GM18517 (cell line): Measurements from ENCODE around the gene INTS7.

Experiments
- ATAC-seq: cut with Tn5 transposase; IDR thresholded peaks from one replicate; pipeline ENCODE4 v1.9.1; 2021; ENCODE audit warnings: mild to moderate bottlenecking, moderate library complexity; ENCODE audit not compliant: unreplicated experiment

Gene INTS7, protein sequence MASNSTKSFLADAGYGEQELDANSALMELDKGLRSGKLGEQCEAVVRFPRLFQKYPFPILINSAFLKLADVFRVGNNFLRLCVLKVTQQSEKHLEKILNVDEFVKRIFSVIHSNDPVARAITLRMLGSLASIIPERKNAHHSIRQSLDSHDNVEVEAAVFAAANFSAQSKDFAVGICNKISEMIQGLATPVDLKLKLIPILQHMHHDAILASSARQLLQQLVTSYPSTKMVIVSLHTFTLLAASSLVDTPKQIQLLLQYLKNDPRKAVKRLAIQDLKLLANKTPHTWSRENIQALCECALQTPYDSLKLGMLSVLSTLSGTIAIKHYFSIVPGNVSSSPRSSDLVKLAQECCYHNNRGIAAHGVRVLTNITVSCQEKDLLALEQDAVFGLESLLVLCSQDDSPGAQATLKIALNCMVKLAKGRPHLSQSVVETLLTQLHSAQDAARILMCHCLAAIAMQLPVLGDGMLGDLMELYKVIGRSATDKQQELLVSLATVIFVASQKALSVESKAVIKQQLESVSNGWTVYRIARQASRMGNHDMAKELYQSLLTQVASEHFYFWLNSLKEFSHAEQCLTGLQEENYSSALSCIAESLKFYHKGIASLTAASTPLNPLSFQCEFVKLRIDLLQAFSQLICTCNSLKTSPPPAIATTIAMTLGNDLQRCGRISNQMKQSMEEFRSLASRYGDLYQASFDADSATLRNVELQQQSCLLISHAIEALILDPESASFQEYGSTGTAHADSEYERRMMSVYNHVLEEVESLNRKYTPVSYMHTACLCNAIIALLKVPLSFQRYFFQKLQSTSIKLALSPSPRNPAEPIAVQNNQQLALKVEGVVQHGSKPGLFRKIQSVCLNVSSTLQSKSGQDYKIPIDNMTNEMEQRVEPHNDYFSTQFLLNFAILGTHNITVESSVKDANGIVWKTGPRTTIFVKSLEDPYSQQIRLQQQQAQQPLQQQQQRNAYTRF

GRCh38 chr1:212035123-212035834, at the start of gene INTS7, which contains the start of gene DTL:
INTS7 (minus strand) TSS chr1:212035557; CDS start chr1:212035437, 120 bp downstream.
DTL (plus strand) TSS chr1:212035748; CDS start chr1:212035891, 143 bp downstream.
- peak; percentile 74 for ATAC-seq

- ATAC-seq: no peak
Measured at GRCh38 chr1:212082765-212083406, 47.5 kb upstream of the INTS7 start.

DNA sequence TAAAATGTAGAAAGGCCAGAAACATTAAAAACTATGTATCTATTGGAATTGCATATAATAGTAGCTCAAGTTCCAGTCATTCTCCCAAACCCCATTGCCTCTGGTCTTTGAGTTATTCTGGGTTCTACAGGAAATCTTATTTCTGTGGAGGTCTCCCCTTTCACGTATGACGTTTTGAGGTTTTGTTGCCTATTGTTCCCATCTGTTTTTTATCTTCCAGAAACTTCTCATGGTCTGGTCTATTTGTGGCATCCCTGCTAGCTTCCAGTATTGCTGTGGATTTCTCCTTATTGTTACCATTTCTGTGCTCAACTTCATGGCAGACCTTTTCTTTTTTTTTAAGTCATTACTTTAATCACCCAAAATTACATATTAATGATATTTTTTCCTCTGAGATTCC, 43.5 kb upstream of the INTS7 start:
- no peak for ATAC-seq

- ATAC-seq: no peak
Measured at GRCh38 chr1:212077028-212077427, 41.7 kb upstream of the INTS7 start.

DNA sequence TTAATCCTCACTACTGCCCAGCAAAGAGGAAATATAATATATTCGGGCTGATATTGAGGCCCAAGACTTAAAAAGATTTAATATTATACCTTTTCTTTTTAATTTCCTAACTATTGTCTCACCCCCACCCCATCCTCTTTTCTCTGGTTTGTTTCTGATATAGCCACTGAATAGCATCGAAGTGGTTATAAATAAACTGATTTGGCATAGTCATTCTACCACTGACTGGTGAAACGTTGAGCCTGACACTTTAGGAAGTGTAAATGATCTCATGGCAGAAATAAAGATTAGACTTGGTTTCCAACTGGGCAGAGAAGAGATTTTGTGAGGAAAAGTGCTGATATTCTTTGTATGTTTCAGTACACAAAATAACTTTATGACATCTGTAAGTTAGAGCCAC, 39.5 kb upstream of the INTS7 start:
- ATAC-seq: no peak

DNA sequence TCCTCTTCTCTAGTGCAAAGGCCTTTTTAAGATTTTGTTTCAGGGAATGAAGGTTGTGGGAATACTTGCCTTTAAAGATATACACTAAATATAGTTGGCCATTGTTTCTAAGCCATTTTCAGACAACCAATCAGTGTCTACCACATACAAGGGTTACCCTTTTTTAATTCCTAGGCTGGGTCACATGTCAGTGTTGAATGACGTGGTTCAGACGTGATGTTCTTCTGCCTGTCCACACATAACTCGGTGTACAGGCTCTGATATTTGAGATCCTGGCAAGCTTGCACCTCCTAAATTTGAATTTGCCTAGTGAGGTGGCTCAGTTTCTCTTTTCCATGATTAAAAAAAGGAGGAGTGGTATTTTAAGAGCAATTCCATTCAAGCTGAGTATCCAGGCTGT, 39.0 kb upstream of the INTS7 start:
- ATAC-seq: no peak

- no peak for ATAC-seq
Measured at GRCh38 chr1:212073490-212073889, 38.1 kb upstream of the INTS7 start.

GRCh38 chr1:212072047-212072446, 36.7 kb upstream of the INTS7 start:
- ATAC-seq: no peak

DNA sequence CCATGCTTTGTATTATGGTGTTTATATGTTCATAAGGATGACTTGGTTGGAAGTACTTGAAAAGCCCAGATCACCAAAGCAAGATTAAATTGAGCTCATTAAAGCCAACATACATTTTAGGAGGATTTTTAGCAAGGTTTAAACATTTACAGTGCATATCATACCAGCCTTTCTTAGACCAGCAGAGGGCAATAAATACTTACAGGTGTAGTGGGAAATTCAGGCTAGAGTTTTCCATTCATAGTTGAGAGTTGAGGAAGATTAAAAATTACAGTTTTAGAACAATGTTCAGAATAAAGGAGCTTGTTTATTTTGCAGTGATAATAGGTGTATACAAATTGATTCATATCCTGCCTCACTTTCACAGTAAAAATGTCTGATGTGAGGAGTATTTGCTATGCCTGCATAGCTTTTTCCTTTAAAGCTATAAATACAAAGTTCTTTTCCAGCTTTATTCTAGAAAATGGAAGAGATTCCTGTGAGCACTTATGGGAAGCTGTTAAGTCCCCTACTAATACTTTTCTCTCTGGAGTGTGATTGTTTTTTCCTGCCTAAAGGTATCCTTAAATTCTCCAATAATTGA, 35.5 kb upstream of the INTS7 start:
- ATAC-seq: no peak

DNA sequence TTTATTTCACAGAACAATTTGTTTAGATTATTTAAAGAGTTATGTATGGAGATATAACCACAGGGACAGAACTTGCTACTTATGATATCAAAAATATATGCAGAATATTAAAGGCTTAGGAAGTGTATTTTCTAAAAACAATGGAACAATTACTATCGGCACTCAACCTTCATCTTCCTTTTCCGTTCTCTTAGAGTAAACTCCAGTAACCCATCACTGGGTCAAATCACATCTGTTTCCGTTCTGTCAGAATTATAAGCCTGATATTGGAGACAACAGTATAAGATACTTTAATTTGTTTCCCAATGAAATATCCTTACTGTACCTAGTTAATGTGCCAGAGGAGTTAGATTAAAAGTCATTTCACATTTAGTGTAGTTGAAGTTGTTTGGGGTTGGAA, 32.4 kb upstream of the INTS7 start:
- no peak for ATAC-seq

- no peak for ATAC-seq
Measured at GRCh38 chr1:212062832-212063438, 27.6 kb upstream of the INTS7 start.

- no peak for ATAC-seq
Measured at GRCh38 chr1:212060632-212061472, 25.5 kb upstream of the INTS7 start.

- no peak for ATAC-seq
Measured at GRCh38 chr1:212055333-212055732, 20.0 kb upstream of the INTS7 start.

DNA sequence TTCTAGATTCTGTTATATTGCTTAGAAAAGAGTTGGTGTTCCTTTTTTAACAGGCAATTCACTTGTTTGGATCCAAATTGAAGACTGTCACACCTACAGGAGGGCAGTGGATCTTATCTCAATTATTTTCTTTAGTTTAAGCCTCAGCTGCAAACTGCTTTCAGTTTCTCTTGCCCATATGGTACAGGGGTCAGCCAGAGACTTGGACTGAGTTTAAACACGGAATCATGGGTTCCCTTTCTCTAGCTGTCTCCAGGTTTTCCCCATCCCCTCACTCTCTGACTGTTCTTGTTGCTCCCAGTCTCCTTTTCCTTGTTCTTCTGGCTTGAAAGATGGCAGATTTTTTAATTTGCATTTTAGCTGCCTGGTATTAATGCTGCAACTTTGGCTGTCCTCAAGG, 18.6 kb upstream of the INTS7 start:
- ATAC-seq: no peak

GRCh38 chr1:212045981-212046380, 10.6 kb upstream of the INTS7 start:
- ATAC-seq: no peak

DNA sequence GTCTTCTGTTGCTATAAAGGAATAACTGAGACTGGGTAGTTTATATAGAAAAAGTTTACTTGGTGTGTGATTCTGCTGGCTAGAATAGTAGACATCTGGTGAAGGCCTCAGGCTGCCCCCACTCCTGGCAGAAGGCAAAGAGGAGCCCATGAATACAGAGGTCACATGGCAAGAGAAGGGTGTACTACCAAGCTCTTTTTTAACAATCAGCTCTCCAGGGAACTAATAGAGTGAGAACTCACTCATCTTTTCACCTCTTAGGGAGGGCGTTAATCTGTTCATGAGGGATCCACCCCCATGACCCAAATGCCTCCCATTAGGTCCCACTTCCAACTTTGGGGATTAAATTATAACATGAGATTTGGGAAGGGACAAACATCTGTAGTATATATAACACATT, 9.5 kb upstream of the INTS7 start:
- no peak for ATAC-seq

DNA sequence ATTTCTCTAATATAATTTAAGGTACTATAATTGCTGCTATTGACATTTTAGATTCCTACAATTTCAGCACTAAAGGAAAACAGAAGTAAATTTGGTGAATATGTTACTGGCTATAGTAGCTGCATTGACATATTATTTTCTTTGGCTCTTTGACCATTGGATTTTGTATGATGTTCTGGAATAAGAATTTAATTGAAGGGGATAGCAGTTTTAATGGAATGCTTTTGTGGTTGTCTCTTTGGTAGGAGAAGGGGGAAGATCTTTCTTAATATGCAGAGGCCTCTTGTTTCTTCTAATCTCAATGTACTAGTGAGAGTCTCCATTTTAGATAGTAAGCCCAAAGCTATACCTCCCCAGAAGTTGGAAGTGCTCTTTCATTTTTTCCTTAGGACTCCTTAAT, 7.1 kb upstream of the INTS7 start:
- ATAC-seq: no peak

- no peak for ATAC-seq
Measured at GRCh38 chr1:212040629-212041412, 5.5 kb upstream of the INTS7 start.
